Testis (tissue), 3 donors: ENCODE data around the gene DSE. TPM values are rescaled to one million over a fixed set of nuclear protein-coding genes. Genes with fewer than 3 reads are reported as not detected.

ENCODE experiments used
- DNase-seq: peaks from one replicate; pipeline ENCODE4 v3.0.0-alpha.2; 2019
- H3K27ac ChIP-seq, 2 donors: fragments of 200-600 bp; sonication (generic); one replicate each; pipeline ENCODE4 v1.5.1; 2019
- H3K27me3 ChIP-seq: fragments of 200-600 bp; sonication (generic); one replicate; pipeline ENCODE4 v1.5.1; 2019
- H3K36me3 ChIP-seq: fragments of 200-600 bp; sonication (generic); one replicate; pipeline ENCODE4 v1.5.1; 2017; ENCODE audit warnings: low read depth; ENCODE audit errors: missing control alignments
- H3K4me1 ChIP-seq: fragments of 200-600 bp; sonication (generic); one replicate; pipeline ENCODE4 v1.5.1; 2019
- H3K4me3 ChIP-seq, 2 donors: fragments of 200-600 bp; sonication (generic); one replicate each; pipeline ENCODE4 v1.5.1; 2017 to 2019
- H3K9me3 ChIP-seq: fragments of 200-600 bp; sonication (generic); one replicate; pipeline ENCODE4 v1.5.1; 2017
- CTCF ChIP-seq, 3 experiments: fragments of 450-650 bp in 2 of 3; fragments of 200-600 bp in 1 of 3; sonication (generic) in 1 of 3; IDR thresholded peaks; one replicate each; pipeline ENCODE4 v1.5.1; 2016 to 2019; ENCODE audit warnings: antibody characterized with exemption in 3 of 3, mild to moderate bottlenecking in 2 of 3, moderate library complexity in 1 of 3
- POLR2A ChIP-seq: fragments of 450-650 bp; IDR thresholded peaks from one replicate; pipeline ENCODE4 v1.6.1; 2017; ENCODE audit warnings: antibody characterized with exemption, mild to moderate bottlenecking, moderate library complexity
- WGBS, 2 donors: methylation state at CpG; one replicate each; pipeline ENCODE4 v1.1.5; 2018; 5-methylcytosine and 5-hydroxymethylcytosine counted together
- intact Hi-C: fragments of 100-400 bp; cut with DNase I; formaldehyde crosslinking; loops from one replicate; pipeline ENCODE4 v1.15.1; 2023; ENCODE audit warnings: low total_unique reads
- polyA plus RNA-seq: library from polyadenylated mRNA; stranded (reverse); fragments of 350-450 nt; fragmentation: Illumina TruSeq; extraction: RNeasy Lipid Tissue Mini Kit (QIAGEN cat#74804); gene quantifications from one replicate; pipeline ENCODE4 v1.2.3, GENCODE V29; 2014; ENCODE audit warnings: low read depth, low replicate concordance; ENCODE audit not compliant: insufficient read depth
- total RNA-seq, 2 donors: library from RNA; depleted of rRNA; stranded (reverse); fragments of >200 nt; gene quantifications; one replicate each; pipeline ENCODE4 v1.2.3, GENCODE V29; 2016

The DSE gene
- total and polyA plus RNA-seq, 3 donors from 2014 or later: 31.5 to 49.3 (median 35.1) TPM

GRCh38 chr6:116420341-116420740 is 49.6 kb downstream of the DSE start:
- no peak for TF ChIP-seq POLR2A
- TF ChIP-seq CTCF (IDR thresholded peaks at IDR 0.05): no peak
- H3K27ac ChIP-seq: no peak overlapping the region
- peaks cover 4% of the 10 kb centered on the region for H3K4me1 ChIP-seq
- no peak overlapping the region for H3K4me3 ChIP-seq
- no peaks in the 10 kb centered on the region for H3K9me3 ChIP-seq
- no peaks in the 10 kb centered on the region for H3K36me3 ChIP-seq
- intact Hi-C loops: no loop called here
- 95 to 99% methylated on average over 5 of the region's 5 CpGs for WGBS, 2 donors
- no peak for DNase-seq
- no peaks in the 10 kb centered on the region for H3K27me3 ChIP-seq

- no peak for DNase-seq
- H3K27me3 ChIP-seq: no peaks in the 10 kb centered on the region
- no peak overlapping the region for H3K27ac ChIP-seq
- TF ChIP-seq CTCF (IDR thresholded peaks at IDR 0.05) (no peak), POLR2A (no peak)
- no peaks in the 10 kb centered on the region for H3K36me3 ChIP-seq
- 67 to 73% methylated on average over 3 of the region's 3 CpGs for WGBS, 2 donors
- H3K4me1 ChIP-seq: peaks cover 4% of the 10 kb centered on the region
- H3K4me3 ChIP-seq: no peak overlapping the region
- no peaks in the 10 kb centered on the region for H3K9me3 ChIP-seq
- intact Hi-C loops: no loop called here
These were observed 51.5 kb downstream of the DSE start for GRCh38 chr6:116422238-116422637.

GRCh38 chr6:116424001-116424400 is 53.3 kb downstream of the DSE start:
- Histone ChIP-seq H3K4me3 (no peak overlapping the region), H3K4me1 (no peaks in the 10 kb centered on the region), H3K9me3 (no peaks in the 10 kb centered on the region), H3K27ac (no peak overlapping the region), H3K27me3 (no peaks in the 10 kb centered on the region), H3K36me3 (no peaks in the 10 kb centered on the region)
- intact Hi-C loops: no loop called here
- TF ChIP-seq CTCF (IDR thresholded peaks at IDR 0.05): no peak
- TF ChIP-seq POLR2A: no peak
- DNase-seq: no peak
- WGBS, 2 donors: 87 to 93% methylated on average over 1 of the region's 1 CpG

GRCh38 chr6:116426551-116426950 is 55.8 kb downstream of the DSE start:
- no peak for TF ChIP-seq CTCF (IDR thresholded peaks at IDR 0.05)
- no peak for TF ChIP-seq POLR2A
- intact Hi-C loops: no loop called here
- Histone ChIP-seq H3K27ac (no peak overlapping the region), H3K4me1 (no peaks in the 10 kb centered on the region), H3K36me3 (no peaks in the 10 kb centered on the region), H3K27me3 (no peaks in the 10 kb centered on the region), H3K4me3 (no peak overlapping the region), H3K9me3 (no peaks in the 10 kb centered on the region)
- WGBS, 2 donors: 93 to 94% methylated on average over 3 of the region's 3 CpGs
- no peak for DNase-seq

- no peak overlapping the region for H3K4me3 ChIP-seq
- intact Hi-C loops: no loop called here
- H3K27me3 ChIP-seq: no peaks in the 10 kb centered on the region
- H3K9me3 ChIP-seq: no peaks in the 10 kb centered on the region
- H3K4me1 ChIP-seq: no peaks in the 10 kb centered on the region
- DNase-seq: no peak
- WGBS, 2 donors: 89 to 96% methylated on average over 2 of the region's 2 CpGs
- H3K36me3 ChIP-seq: no peaks in the 10 kb centered on the region
- no peak overlapping the region for H3K27ac ChIP-seq
- TF ChIP-seq POLR2A (no peak), CTCF (IDR thresholded peaks at IDR 0.05) (no peak)
These were observed 58.4 kb downstream of the DSE start for GRCh38 chr6:116429111-116429510.
